Measurements from ENCODE around the gene ADM2. TPM values are rescaled to one million over a fixed set of nuclear protein-coding genes. Genes with fewer than 3 reads are reported as not detected.

ADM2 gene
- total and polyA plus RNA-seq, 2 of the 13 experiments (the other 11 are each of a cell fraction or from before 2014, with no cell fraction given) = 1.2 to 3.0 TPM

DNA sequence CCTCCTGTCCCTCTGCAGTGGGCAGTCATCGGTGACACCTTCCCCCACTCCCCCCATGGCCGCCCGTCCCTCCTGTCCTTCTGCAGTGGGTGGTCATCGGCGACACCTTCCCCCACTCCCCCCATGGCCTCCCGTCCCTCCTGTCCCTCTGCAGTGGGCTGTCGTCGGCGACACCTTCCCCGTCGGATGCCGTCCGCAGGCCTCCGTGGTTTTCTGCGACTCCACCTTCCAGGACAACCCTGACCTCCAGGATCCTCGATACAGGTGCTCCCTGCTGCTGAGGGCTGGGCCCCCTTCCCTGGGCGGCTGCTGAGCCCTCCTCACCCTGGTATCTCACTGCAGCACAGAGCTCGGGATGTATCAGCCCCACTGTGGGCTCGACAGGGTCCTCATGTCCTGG lies 7.5 kb downstream of the ADM2 start (continued):
- TF ChIP-seq ZNF235 (CRISPR knock-in tag; IDR thresholded peaks at IDR 0.05; ENCODE audit: borderline replicate concordance) = no peak
- TF ChIP-seq, protein P1, sequence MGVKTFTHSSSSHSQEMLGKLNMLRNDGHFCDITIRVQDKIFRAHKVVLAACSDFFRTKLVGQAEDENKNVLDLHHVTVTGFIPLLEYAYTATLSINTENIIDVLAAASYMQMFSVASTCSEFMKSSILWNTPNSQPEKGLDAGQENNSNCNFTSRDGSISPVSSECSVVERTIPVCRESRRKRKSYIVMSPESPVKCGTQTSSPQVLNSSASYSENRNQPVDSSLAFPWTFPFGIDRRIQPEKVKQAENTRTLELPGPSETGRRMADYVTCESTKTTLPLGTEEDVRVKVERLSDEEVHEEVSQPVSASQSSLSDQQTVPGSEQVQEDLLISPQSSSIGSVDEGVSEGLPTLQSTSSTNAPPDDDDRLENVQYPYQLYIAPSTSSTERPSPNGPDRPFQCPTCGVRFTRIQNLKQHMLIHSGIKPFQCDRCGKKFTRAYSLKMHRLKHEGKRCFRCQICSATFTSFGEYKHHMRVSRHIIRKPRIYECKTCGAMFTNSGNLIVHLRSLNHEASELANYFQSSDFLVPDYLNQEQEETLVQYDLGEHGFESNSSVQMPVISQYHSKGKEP (CRISPR knock-in tag; IDR thresholded peaks at IDR 0.05) = no peak
- TF ChIP-seq, protein P2, sequence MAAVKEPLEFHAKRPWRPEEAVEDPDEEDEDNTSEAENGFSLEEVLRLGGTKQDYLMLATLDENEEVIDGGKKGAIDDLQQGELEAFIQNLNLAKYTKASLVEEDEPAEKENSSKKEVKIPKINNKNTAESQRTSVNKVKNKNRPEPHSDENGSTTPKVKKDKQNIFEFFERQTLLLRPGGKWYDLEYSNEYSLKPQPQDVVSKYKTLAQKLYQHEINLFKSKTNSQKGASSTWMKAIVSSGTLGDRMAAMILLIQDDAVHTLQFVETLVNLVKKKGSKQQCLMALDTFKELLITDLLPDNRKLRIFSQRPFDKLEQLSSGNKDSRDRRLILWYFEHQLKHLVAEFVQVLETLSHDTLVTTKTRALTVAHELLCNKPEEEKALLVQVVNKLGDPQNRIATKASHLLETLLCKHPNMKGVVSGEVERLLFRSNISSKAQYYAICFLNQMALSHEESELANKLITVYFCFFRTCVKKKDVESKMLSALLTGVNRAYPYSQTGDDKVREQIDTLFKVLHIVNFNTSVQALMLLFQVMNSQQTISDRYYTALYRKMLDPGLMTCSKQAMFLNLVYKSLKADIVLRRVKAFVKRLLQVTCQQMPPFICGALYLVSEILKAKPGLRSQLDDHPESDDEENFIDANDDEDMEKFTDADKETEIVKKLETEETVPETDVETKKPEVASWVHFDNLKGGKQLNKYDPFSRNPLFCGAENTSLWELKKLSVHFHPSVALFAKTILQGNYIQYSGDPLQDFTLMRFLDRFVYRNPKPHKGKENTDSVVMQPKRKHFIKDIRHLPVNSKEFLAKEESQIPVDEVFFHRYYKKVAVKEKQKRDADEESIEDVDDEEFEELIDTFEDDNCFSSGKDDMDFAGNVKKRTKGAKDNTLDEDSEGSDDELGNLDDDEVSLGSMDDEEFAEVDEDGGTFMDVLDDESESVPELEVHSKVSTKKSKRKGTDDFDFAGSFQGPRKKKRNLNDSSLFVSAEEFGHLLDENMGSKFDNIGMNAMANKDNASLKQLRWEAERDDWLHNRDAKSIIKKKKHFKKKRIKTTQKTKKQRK (IDR thresholded peaks at IDR 0.05; ENCODE audit: low read length) = no peak

GRCh38 chr22:50489363-50490243 lies 8.3 kb downstream of the ADM2 start:
- Histone ChIP-seq H4K20me1 (ENCODE audit: insufficient read depth, low read length) (no peaks in the 10 kb centered on the region), H3K9ac (ENCODE audit: insufficient read depth, low read depth, low read length) (no peak overlapping the region), H3K4me2 (ENCODE audit: low read depth, low read length) (no peak overlapping the region), H3K9me3 (ENCODE audit: low read length) (no peaks in the 10 kb centered on the region), H3K4me1 (ENCODE audit: insufficient read depth, low read length) (peaks cover 35% of the 10 kb centered on the region), H3K27me3 (ENCODE audit: control insufficient read depth in 1 of 2, insufficient read depth in 2 of 2, low read length in 2 of 2) (no peaks in the 10 kb centered on the region), H3K79me2 (ENCODE audit: insufficient read depth, low read length) (no peaks in the 10 kb centered on the region), H2AFZ (ENCODE audit: low read length) (no peak overlapping the region), H3K27ac (ENCODE audit: extremely low read length, insufficient read depth, low read length) (no peak overlapping the region), H3K36me3 (replicated peaks in 1 of 2; ENCODE audit: control insufficient read depth in 1 of 2, insufficient read depth in 2 of 2, low read length in 2 of 2) (no peaks in the 10 kb centered on the region), H3K4me3 (replicated peaks in 1 of 3; ENCODE audit: insufficient read depth in 1 of 3, low read depth in 2 of 3, low read length in 3 of 3) (no peak overlapping the region)
- BruUV-seq (replicated peaks) = no TSS peak
- DNase-seq (ENCODE audit: low spot score) = no peak
- ChIA-PET POLR2A (no interaction called here), CTCF (ENCODE audit: low intra/inter-chr PET ratio, low total read pairs) (no interaction called here)
- 66% methylated on average over 9 of the region's 31 CpGs for WGBS (ENCODE audit: low lambda C conversion rate)
- in situ Hi-C loops (cut with HindIII; ENCODE audit: extremely low pct_ligation_motif_present, low pct_unique_long_range_greater_than_20kb) (no loop called here), intact Hi-C loops (cut with micrococcal nuclease; ENCODE audit: unreplicated experiment) (no loop called here)
- no peak for FAIRE-seq
- TF ChIP-seq, protein P3, sequence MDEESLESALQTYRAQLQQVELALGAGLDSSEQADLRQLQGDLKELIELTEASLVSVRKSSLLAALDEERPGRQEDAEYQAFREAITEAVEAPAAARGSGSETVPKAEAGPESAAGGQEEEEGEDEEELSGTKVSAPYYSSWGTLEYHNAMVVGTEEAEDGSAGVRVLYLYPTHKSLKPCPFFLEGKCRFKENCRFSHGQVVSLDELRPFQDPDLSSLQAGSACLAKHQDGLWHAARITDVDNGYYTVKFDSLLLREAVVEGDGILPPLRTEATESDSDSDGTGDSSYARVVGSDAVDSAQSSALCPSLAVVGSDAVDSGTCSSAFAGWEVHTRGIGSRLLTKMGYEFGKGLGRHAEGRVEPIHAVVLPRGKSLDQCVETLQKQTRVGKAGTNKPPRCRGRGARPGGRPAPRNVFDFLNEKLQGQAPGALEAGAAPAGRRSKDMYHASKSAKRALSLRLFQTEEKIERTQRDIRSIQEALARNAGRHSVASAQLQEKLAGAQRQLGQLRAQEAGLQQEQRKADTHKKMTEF (CRISPR knock-in tag; IDR thresholded peaks at IDR 0.05) = no peak
- TF ChIP-seq THYN1 (CRISPR knock-in tag; IDR thresholded peaks at IDR 0.05; ENCODE audit: borderline replicate concordance, low read depth) = no peak
- TF ChIP-seq RBM22 (optimal IDR thresholded peaks at IDR 0.05; ENCODE audit: low read length) = no peak
- no peak for TF ChIP-seq PHF20 (CRISPR knock-in tag; IDR thresholded peaks at IDR 0.05)
- 0 out of 2 replicates have a peak, but pooled peaks have one; percentile 41 for TF ChIP-seq HNRNPL (IDR thresholded peaks at IDR 0.05; ENCODE audit: low read depth, low read length)
- TF ChIP-seq ZNF841 (CRISPR knock-in tag; IDR thresholded peaks at IDR 0.05; ENCODE audit: borderline replicate concordance) = no peak
- no peak for ATAC-seq

Measured in HepG2 (cell line).